ENCODE measurements around the gene PCDHGA9. TPM values are rescaled to one million over a fixed set of nuclear protein-coding genes. Genes with fewer than 3 reads are reported as not detected.
A peak's percentile ranks its signal among the peaks of the same experiment; 100 is the strongest.
"Not testable (repeated sequence)": the region's sequence is repeated elsewhere in the genome, so short reads cannot be mapped to it uniquely, and the experiment has no call there.

PCDHGA9 gene
- total RNA-seq, 4 donors from 2014 or later, result 3.3 to 8.7 (median 4.9) TPM

DNA sequence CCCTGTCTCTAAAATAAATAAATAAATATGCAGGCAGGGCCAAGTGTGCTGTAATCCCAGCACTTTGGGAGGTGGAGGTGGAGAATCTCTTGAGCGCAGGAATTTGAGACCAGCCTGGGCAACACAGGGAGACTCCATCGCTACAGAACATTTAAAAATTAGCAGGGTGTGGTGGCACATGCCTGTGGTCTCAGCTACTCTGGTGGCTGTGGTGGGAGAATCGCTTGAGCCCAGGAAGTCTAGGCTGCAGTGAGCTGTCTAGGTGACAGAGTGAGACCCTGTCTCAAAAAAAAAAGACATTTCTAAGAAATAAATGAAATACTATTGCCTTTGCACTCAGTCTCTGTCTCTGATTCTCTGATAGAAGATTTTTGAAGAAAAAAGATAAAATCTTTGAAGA, 9.0 kb downstream of the PCDHGA9 start:
- H3K27ac ChIP-seq (replicated peaks in 1 of 4), result no peak overlapping the region
- intact Hi-C loops (cut with DNase I), result loop anchor here (10.0 kb wide), 1 partner anchor 113 kb away; no protein-coding TSS in a partner anchor
- WGBS, result 57% methylated on average over 3 of the region's 3 CpGs
- DNase-seq (ENCODE audit: extremely low spot score), result no peak
- no peaks in the 10 kb centered on the region for H3K27me3 ChIP-seq
- no peak overlapping the region for H3K4me3 ChIP-seq
- H3K4me1 ChIP-seq, result peaks cover 0 to 7% (median 0%) of the 10 kb centered on the region in 4 donors
- H3K9me3 ChIP-seq, result peaks cover 11 to 96% (median 94%) of the 10 kb centered on the region in 4 donors
- H3K36me3 ChIP-seq, result peaks cover 0 to 6% (median 2%) of the 10 kb centered on the region in 4 donors
- TF ChIP-seq POLR2A (IDR thresholded peaks at IDR 0.05; ENCODE audit: low read depth) (no peak), POLR2AphosphoS5 (IDR thresholded peaks at IDR 0.05) (no peak), EP300 (IDR thresholded peaks at IDR 0.05) (no peak)
- TF ChIP-seq, protein P1, sequence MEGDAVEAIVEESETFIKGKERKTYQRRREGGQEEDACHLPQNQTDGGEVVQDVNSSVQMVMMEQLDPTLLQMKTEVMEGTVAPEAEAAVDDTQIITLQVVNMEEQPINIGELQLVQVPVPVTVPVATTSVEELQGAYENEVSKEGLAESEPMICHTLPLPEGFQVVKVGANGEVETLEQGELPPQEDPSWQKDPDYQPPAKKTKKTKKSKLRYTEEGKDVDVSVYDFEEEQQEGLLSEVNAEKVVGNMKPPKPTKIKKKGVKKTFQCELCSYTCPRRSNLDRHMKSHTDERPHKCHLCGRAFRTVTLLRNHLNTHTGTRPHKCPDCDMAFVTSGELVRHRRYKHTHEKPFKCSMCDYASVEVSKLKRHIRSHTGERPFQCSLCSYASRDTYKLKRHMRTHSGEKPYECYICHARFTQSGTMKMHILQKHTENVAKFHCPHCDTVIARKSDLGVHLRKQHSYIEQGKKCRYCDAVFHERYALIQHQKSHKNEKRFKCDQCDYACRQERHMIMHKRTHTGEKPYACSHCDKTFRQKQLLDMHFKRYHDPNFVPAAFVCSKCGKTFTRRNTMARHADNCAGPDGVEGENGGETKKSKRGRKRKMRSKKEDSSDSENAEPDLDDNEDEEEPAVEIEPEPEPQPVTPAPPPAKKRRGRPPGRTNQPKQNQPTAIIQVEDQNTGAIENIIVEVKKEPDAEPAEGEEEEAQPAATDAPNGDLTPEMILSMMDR (IDR thresholded peaks at IDR 0.05), result no peak

DNA sequence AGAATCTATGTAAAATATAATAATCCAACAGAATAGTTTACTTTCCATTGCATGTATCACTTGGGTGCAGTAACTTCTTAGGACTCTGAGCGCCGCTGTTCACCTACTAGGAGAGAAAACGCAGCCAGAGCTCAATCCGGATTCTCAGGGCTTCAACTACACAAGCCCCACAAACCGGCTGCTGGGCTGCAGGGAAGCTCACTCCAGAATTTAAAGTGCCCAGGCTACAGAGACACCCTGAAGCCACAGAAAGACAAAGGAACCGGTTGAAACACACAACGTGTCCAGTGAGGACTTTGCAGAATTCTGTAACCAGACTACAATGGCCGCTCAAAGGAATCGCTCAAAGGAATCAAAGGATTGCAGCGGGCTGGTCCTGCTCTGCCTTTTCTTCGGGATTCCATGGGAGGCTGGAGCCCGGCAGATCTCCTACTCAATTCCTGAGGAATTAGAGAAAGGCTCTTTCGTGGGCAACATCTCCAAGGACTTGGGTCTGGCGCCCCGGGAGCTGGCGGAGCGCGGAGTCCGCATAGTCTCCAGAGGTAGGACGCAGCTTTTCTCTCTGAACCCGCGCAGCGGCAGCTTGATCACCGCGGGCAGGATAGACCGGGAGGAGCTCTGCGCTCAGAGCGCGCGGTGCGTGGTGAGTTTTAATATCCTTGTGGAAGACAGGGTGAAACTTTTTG, 10.4 kb downstream of the PCDHGA9 start, which contains the start of gene PCDHGA10:
TSS of gene PCDHGA10 (plus strand) at position 134 of the 686 bp plus-strand sequence. CDS start at position 323, 189 bp downstream.
- Histone ChIP-seq H3K4me1 (peaks cover 0 to 7% (median 0%) of the 10 kb centered on the region in 4 donors), H3K36me3 (peaks cover 0 to 6% (median 2%) of the 10 kb centered on the region in 4 donors), H3K27me3 (no peaks in the 10 kb centered on the region), H3K9me3 (peaks cover 11 to 98% (median 92%) of the 10 kb centered on the region in 4 donors), H3K4me3 (peak within 1 kb of the TSS; percentile 24 to 41 (median 32)), H3K27ac (replicated peaks in 1 of 4) (no peak within 1 kb of the TSS)
- no peak for TF ChIP-seq POLR2A (IDR thresholded peaks at IDR 0.05; ENCODE audit: low read depth)
- TF ChIP-seq, protein P1 (IDR thresholded peaks at IDR 0.05), result peak; percentile 16 to 35 (median 27)
- DNase-seq (ENCODE audit: extremely low spot score), result no peak
- intact Hi-C loops (cut with DNase I), result loop anchor here (10.0 kb wide), 1 partner anchor 112 kb away; no protein-coding TSS in a partner anchor
- 29% methylated on average over 31 of the region's 31 CpGs for WGBS

DNA sequence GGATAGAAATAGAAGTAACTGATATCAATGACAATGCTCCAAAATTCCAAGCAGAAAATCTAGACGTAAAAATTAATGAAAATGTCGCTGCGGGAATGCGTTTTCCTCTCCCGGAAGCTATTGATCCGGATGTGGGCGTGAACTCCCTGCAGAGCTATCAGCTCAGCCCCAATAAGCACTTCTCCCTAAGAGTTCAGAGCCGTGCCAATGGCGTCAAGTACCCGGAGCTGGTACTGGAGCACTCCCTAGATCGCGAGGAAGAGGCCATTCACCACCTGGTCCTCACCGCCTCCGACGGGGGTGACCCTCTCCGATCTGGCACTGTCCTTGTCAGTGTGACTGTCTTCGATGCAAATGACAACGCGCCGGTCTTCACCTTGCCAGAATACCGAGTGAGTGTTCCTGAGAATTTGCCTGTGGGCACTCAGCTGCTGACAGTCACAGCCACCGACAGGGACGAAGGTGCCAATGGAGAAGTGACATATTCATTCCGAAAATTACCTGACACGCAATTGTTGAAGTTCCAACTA, 11.0 kb downstream of the PCDHGA9 start:
- H3K36me3 ChIP-seq, result peaks cover 0 to 6% (median 2%) of the 10 kb centered on the region in 4 donors
- TF ChIP-seq POLR2A (IDR thresholded peaks at IDR 0.05; ENCODE audit: low read depth), result no peak
- TF ChIP-seq EP300 (IDR thresholded peaks at IDR 0.05), result no peak
- no peak for TF ChIP-seq POLR2AphosphoS5 (IDR thresholded peaks at IDR 0.05)
- TF ChIP-seq, protein P1 (IDR thresholded peaks at IDR 0.05), result no peak
- intact Hi-C loops (cut with DNase I), result loop anchor here (10.0 kb wide), 1 partner anchor 111 kb away; no protein-coding TSS in a partner anchor
- WGBS, result 18% methylated on average over 25 of the region's 25 CpGs
- peak overlapping the region; percentile 24 to 41 (median 32) for H3K4me3 ChIP-seq
- peaks cover 0 to 7% (median 0%) of the 10 kb centered on the region in 4 donors for H3K4me1 ChIP-seq
- H3K9me3 ChIP-seq, result peaks cover 10 to 98% (median 92%) of the 10 kb centered on the region in 4 donors
- no peak for DNase-seq (ENCODE audit: extremely low spot score)
- no peak overlapping the region for H3K27ac ChIP-seq (replicated peaks in 1 of 4)
- no peaks in the 10 kb centered on the region for H3K27me3 ChIP-seq

DNA sequence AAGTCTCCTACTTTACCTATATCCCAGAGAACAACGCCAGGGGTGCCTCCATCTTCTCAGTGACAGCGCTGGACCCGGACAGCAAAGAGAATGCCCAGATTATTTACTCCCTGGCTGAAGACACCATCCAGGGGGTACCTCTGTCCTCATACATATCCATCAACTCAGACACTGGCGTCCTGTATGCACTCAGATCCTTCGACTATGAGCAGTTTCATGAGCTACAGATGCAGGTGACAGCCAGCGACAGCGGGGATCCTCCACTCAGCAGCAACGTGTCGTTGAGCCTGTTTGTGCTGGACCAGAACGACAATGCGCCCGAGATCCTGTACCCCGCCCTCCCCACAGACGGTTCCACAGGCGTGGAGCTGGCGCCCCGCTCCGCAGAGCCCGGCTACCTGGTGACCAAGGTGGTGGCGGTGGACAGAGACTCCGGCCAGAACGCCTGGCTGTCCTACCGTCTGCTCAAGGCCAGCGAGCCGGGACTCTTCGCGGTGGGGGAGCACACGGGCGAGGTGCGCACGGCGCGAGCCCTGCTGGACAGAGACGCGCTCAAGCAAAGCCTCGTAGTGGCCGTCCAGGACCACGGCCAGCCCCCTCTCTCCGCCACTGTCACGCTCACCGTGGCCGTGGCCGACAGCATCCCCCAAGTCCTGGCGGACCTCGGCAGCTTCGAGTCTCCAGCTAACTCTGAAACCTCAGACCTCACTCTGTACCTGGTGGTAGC, 12.1 kb downstream of the PCDHGA9 start:
- H3K4me3 ChIP-seq; DNase-seq (ENCODE audit: extremely low spot score); H3K27ac ChIP-seq (replicated peaks in 1 of 4); H3K36me3 ChIP-seq; H3K27me3 ChIP-seq: not testable (repeated sequence)
- peaks cover 0 to 15% (median 3%) of the 10 kb centered on the region in 4 donors for H3K4me1 ChIP-seq
- 50% methylated on average over 10 of the region's 46 CpGs for WGBS
- intact Hi-C loops (cut with DNase I), result loop anchor here (5.0 to 10.0 kb wide), 2 partner anchors 110 to 143 kb away; no protein-coding TSS in a partner anchor
- H3K9me3 ChIP-seq, result peaks cover 4 to 98% (median 92%) of the 10 kb centered on the region in 4 donors

DNA sequence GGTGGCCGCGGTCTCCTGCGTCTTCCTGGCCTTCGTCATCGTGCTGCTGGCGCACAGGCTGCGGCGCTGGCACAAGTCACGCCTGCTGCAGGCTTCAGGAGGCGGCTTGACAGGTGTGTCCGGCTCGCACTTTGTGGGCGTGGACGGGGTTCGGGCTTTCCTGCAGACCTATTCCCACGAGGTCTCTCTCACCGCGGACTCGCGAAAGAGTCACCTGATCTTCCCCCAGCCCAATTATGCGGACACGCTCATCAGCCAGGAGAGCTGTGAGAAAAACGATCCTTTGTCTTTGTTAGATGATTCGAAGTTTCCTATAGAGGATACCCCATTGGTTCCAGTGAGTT, 12.7 kb downstream of the PCDHGA9 start:
- 34% methylated on average over 17 of the region's 24 CpGs for WGBS
- Histone ChIP-seq H3K9me3 (peaks cover 9 to 98% (median 92%) of the 10 kb centered on the region in 4 donors), H3K4me1 (peaks cover 0 to 17% (median 4%) of the 10 kb centered on the region in 4 donors)
- not testable (repeated sequence) for DNase-seq (ENCODE audit: extremely low spot score); H3K36me3 ChIP-seq; H3K27ac ChIP-seq (replicated peaks in 1 of 4); H3K27me3 ChIP-seq; H3K4me3 ChIP-seq
- intact Hi-C loops (cut with DNase I), result loop anchor here (5.0 to 10.0 kb wide), 2 partner anchors 110 to 142 kb away; no protein-coding TSS in a partner anchor
